HepG2 (cell line): ENCODE results near the gene NPAS2. TPM values are rescaled to one million over a fixed set of nuclear protein-coding genes. Genes with fewer than 3 reads are reported as not detected.

ENCODE experiments used
- ARID5B ChIP-seq: IDR thresholded peaks from 2 replicates; pipeline ENCODE4 v1.4.0; 2020; ENCODE audit warnings: mild to moderate bottlenecking, missing genetic modification reagents
- CERS6 ChIP-seq: sonication (generic); formaldehyde crosslinking; IDR thresholded peaks from 2 replicates; pipeline ENCODE4 v1.5.0; 2020; ENCODE audit warnings: missing genetic modification reagents
- CHD2 ChIP-seq: IDR thresholded peaks from 2 replicates; pipeline ENCODE4 v1.6.1; 2011; ENCODE audit warnings: low read depth, low read length, improper control_type of control experiment
- CREB1 ChIP-seq, 2 experiments: fragments of 450-650 bp in 1 of 2; IDR thresholded peaks; 2 replicates each; pipeline ENCODE4 v1.6.1; 2016 to 2017; ENCODE audit warnings: control low read depth in 1 of 2, mild to moderate bottlenecking in 1 of 2, missing compliant biosample characterization in 1 of 2, missing genetic modification characterization in 1 of 2
- E2F5 ChIP-seq: sonication (generic); formaldehyde crosslinking; conservative IDR thresholded peaks from 2 replicates; pipeline ENCODE4 v1.4.0; 2020; ENCODE audit warnings: missing genetic modification reagents
- HNF1B ChIP-seq: sonication (generic); formaldehyde crosslinking; IDR thresholded peaks from 2 replicates; pipeline ENCODE4 v1.5.1; 2020; ENCODE audit warnings: mild to moderate bottlenecking, moderate library complexity, missing genetic modification reagents
- JARID2 ChIP-seq: sonication (generic); formaldehyde crosslinking; IDR thresholded peaks from 2 replicates; pipeline ENCODE4 v1.8.1; 2023; ENCODE audit warnings: missing genetic modification reagents, inconsistent platforms; ENCODE audit not compliant: insufficient replicate concordance
- KLF9 ChIP-seq: IDR thresholded peaks from 2 replicates; pipeline ENCODE4 v1.6.1; 2016; ENCODE audit warnings: low read depth
- NFE2 ChIP-seq: sonication (generic); formaldehyde crosslinking; IDR thresholded peaks from 2 replicates; pipeline ENCODE4 v1.4.0; 2020; ENCODE audit warnings: missing genetic modification reagents
- RARG ChIP-seq: sonication (generic); formaldehyde crosslinking; IDR thresholded peaks from 2 replicates; pipeline ENCODE4 v1.4.0; 2020; ENCODE audit warnings: low read depth, mild to moderate bottlenecking, missing genetic modification reagents
- SCMH1 ChIP-seq: sonication (generic); formaldehyde crosslinking; IDR thresholded peaks from 2 replicates; pipeline ENCODE4 v1.9.0; 2021; ENCODE audit warnings: missing genetic modification reagents, mild to moderate bottlenecking, borderline replicate concordance
- SMAD9 ChIP-seq: sonication (generic); formaldehyde crosslinking; IDR thresholded peaks from 2 replicates; pipeline ENCODE4 v1.5.1; 2020; ENCODE audit warnings: mild to moderate bottlenecking, missing genetic modification reagents
- SP140L ChIP-seq: sonication (generic); formaldehyde crosslinking; IDR thresholded peaks from 2 replicates; pipeline ENCODE4 v1.4.0; 2020; ENCODE audit warnings: missing genetic modification reagents, borderline replicate concordance
- TAF1 ChIP-seq: sonication (generic); formaldehyde crosslinking; IDR thresholded peaks from 2 replicates; pipeline ENCODE4 v1.4.0; 2020; ENCODE audit warnings: missing genetic modification reagents
- ZBTB3 ChIP-seq: sonication (generic); formaldehyde crosslinking; IDR thresholded peaks from 2 replicates; pipeline ENCODE4 v1.4.0; 2020; ENCODE audit warnings: low read depth, mild to moderate bottlenecking, moderate library complexity, missing genetic modification reagents, borderline replicate concordance
- ZNF333 ChIP-seq: sonication (generic); formaldehyde crosslinking; IDR thresholded peaks from 2 replicates; pipeline ENCODE4 v1.4.0; 2020; ENCODE audit warnings: mild to moderate bottlenecking, missing genetic modification reagents, borderline replicate concordance
- ZNF354B ChIP-seq: sonication (generic); formaldehyde crosslinking; IDR thresholded peaks from 2 replicates; pipeline ENCODE4 v1.8.0; 2022; ENCODE audit warnings: mild to moderate bottlenecking, missing genetic modification reagents
- ZNF562 ChIP-seq: sonication (generic); formaldehyde crosslinking; IDR thresholded peaks from 2 replicates; pipeline ENCODE4 v1.8.0; 2022; ENCODE audit warnings: missing genetic modification reagents, borderline replicate concordance
- ZNF576 ChIP-seq: sonication (generic); formaldehyde crosslinking; IDR thresholded peaks from 2 replicates; pipeline ENCODE4 v1.4.0; 2020; ENCODE audit warnings: mild to moderate bottlenecking, missing genetic modification reagents
- ZNF580 ChIP-seq: IDR thresholded peaks from 2 replicates; pipeline ENCODE4 v1.6.1; 2016; ENCODE audit warnings: low read depth, borderline replicate concordance
- ZNF7 ChIP-seq: IDR thresholded peaks from 2 replicates; pipeline ENCODE4 v1.6.1; 2016; ENCODE audit warnings: missing biosample characterization, missing genetic modification reagents
- polyA plus RNA-seq, 8 experiments: library from polyadenylated mRNA; depleted of rRNA in 3 of 8; stranded (reverse) in 7 of 8; unstranded in 1 of 8; fragments of >200 nt; fragmentation: Illumina TruSeq in 4 of 8; extraction: Trizol in 4 of 8; gene quantifications; 2 replicates each; pipeline versions ENCODE4 v1.2.1 to v1.2.3, GENCODE V29; 2011 to 2016; ENCODE audit warnings: low read depth in 4 of 8, missing spikeins in 1 of 8, mixed read lengths in 1 of 8; ENCODE audit not compliant: insufficient read depth in 1 of 8
- total RNA-seq, 5 experiments: library from RNA; depleted of rRNA; stranded (reverse); fragments of >200 nt; fragmentation: Illumina TruSeq; extraction: Trizol; gene quantifications; 2 replicates each; pipeline ENCODE4 v1.2.3, GENCODE V29; 2016; ENCODE audit warnings: low read depth in 1 of 5

The NPAS2 gene
- total and polyA plus RNA-seq, 2 of the 13 experiments (the other 11 are each of a cell fraction or from before 2014, with no cell fraction given) = 14.8 to 37.5 TPM

- TF ChIP-seq ZNF562 (CRISPR knock-in tag) (no peak), TAF1 (no peak), SP140L (CRISPR knock-in tag) (no peak), ARID5B (CRISPR knock-in tag) (peak; percentile 99), ZNF7 (CRISPR knock-in tag) (no peak), E2F5 (CRISPR knock-in tag) (no peak), HNF1B (CRISPR knock-in tag) (0 out of 2 replicates have a peak, but pooled peaks have one; percentile 62), CHD2 (no peak), SMAD9 (CRISPR knock-in tag) (no peak), NFE2 (peak; percentile 83), RARG (no peak), ZNF576 (CRISPR knock-in tag) (no peak), JARID2 (CRISPR knock-in tag) (no peak), ZBTB3 (CRISPR knock-in tag) (no peak), SCMH1 (CRISPR knock-in tag) (no peak), KLF9 (no peak), ZNF333 (CRISPR knock-in tag) (no peak), ZNF580 (CRISPR knock-in tag) (peak; percentile 54; the same call in 1 of the 2 replicates), ZNF354B (peak; percentile 40; the same call in 1 of the 2 replicates), CERS6 (CRISPR knock-in tag) (no peak), CREB1 (IDR thresholded peaks at IDR 0.05) (peak; percentile 83), CREB1 (CRISPR knock-in tag; IDR thresholded peaks at IDR 0.05) (peak; percentile 64; the same call in 1 of the 2 replicates)
These were observed 63.0 kb downstream of the NPAS2 start (continued) for GRCh38 chr2:100882645-100883613.
